Measurements from ENCODE around the gene CAGE1. TPM values are rescaled to one million over a fixed set of nuclear protein-coding genes. Genes with fewer than 3 reads are reported as not detected.
"Not testable (repeated sequence)": the region's sequence is repeated elsewhere in the genome, so short reads cannot be mapped to it uniquely, and the experiment has no call there.

Gene CAGE1
- total RNA-seq, 2 experiments from 2014 or later: 0.10 TPM

GRCh38 chr6:7378740-7379139 lies 10.8 kb downstream of the CAGE1 start:
- H3K27me3 Mint-ChIP-seq: no peaks in the 10 kb centered on the region
- H3K36me3 Mint-ChIP-seq: no peaks in the 10 kb centered on the region
- H3K27ac Mint-ChIP-seq: no peak overlapping the region
- no peak for DNase-seq
- H3K4me1 Mint-ChIP-seq: peaks cover 3% of the 10 kb centered on the region
- H3K9me3 Mint-ChIP-seq: no peaks in the 10 kb centered on the region
- H3K4me3 Mint-ChIP-seq: no peak overlapping the region

GRCh38 chr6:7377961-7378360 lies 11.6 kb downstream of the CAGE1 start:
- no peaks in the 10 kb centered on the region for H3K27me3 Mint-ChIP-seq
- H3K4me3 Mint-ChIP-seq: no peak overlapping the region
- H3K36me3 Mint-ChIP-seq: no peaks in the 10 kb centered on the region
- no peak for DNase-seq
- peaks cover 5% of the 10 kb centered on the region for H3K4me1 Mint-ChIP-seq
- H3K9me3 Mint-ChIP-seq: no peaks in the 10 kb centered on the region
- H3K27ac Mint-ChIP-seq: no peak overlapping the region

DNA sequence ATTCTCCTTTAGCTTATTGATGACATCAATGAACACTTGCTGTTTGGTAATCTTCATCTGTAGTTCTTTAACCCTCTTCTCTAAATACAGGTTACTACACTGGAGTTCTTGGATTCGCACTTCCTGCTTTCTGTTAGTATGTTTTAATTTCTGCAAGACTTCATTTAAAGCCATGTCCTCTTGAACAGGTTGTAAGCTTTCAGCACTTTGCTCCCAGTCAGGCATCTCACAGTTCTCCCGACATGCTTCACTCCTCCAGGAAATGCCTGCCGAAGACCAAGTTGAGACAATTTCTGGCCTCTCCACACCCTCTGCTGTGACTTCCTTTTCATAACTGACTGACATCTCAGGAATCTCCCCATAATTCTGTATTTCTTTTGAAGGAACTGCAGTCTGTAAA lies 15.8 kb downstream of the CAGE1 start:
- H3K27me3 Mint-ChIP-seq: no peaks in the 10 kb centered on the region
- H3K4me3 Mint-ChIP-seq: no peak overlapping the region
- no peak for DNase-seq
- H3K4me1 Mint-ChIP-seq: peaks cover 5% of the 10 kb centered on the region
- H3K9me3 Mint-ChIP-seq: no peaks in the 10 kb centered on the region
- no peaks in the 10 kb centered on the region for H3K36me3 Mint-ChIP-seq
- no peak overlapping the region for H3K27ac Mint-ChIP-seq

GRCh38 chr6:7367408-7367807 lies 22.1 kb downstream of the CAGE1 start:
- DNase-seq: no peak
- no peaks in the 10 kb centered on the region for H3K4me1 Mint-ChIP-seq
- no peaks in the 10 kb centered on the region for H3K36me3 Mint-ChIP-seq
- no peaks in the 10 kb centered on the region for H3K27me3 Mint-ChIP-seq
- H3K9me3 Mint-ChIP-seq: no peaks in the 10 kb centered on the region
- no peak overlapping the region for H3K27ac Mint-ChIP-seq
- H3K4me3 Mint-ChIP-seq: no peak overlapping the region

- H3K27me3 Mint-ChIP-seq: peaks cover 18% of the 10 kb centered on the region
- not testable (repeated sequence) for H3K9me3 Mint-ChIP-seq, H3K36me3 Mint-ChIP-seq
Observed at GRCh38 chr6:7351916-7352315, 37.6 kb downstream of the CAGE1 start.

DNA sequence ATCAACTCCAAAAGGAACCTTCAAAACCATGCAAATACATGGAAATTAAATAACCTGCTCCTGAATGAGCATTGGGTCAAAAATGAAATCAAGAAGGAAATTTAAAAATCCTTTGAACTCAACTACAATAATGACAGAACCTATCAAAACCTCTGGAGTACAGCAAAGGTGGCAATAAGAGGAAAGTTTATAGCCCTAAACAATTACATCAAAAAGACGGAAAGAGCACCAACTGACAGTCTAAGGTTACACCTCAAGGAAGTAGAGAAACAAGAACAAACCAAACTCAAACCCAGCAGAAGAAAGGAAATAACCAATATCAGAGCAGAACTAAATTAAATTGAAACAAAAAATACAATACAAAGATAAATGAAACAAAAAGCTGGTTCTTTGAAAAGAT lies 39.0 kb downstream of the CAGE1 start:
- not testable (repeated sequence) for H3K9me3 Mint-ChIP-seq, H3K36me3 Mint-ChIP-seq, DNase-seq, H3K4me3 Mint-ChIP-seq, H3K4me1 Mint-ChIP-seq, H3K27ac Mint-ChIP-seq
- H3K27me3 Mint-ChIP-seq: peaks cover 18% of the 10 kb centered on the region

More at GRCh38 chr6:7351916-7352315, 37.6 kb downstream of the CAGE1 start:
- H3K4me3 Mint-ChIP-seq, DNase-seq, H3K4me1 Mint-ChIP-seq, H3K27ac Mint-ChIP-seq: not testable (repeated sequence)

GRCh38 chr6:7347551-7347997 lies 42.0 kb downstream of the CAGE1 start:
- not testable (repeated sequence) for H3K9me3 Mint-ChIP-seq, DNase-seq, H3K27ac Mint-ChIP-seq, H3K4me1 Mint-ChIP-seq, H3K36me3 Mint-ChIP-seq, H3K4me3 Mint-ChIP-seq
- H3K27me3 Mint-ChIP-seq: peaks cover 18% of the 10 kb centered on the region

DNA sequence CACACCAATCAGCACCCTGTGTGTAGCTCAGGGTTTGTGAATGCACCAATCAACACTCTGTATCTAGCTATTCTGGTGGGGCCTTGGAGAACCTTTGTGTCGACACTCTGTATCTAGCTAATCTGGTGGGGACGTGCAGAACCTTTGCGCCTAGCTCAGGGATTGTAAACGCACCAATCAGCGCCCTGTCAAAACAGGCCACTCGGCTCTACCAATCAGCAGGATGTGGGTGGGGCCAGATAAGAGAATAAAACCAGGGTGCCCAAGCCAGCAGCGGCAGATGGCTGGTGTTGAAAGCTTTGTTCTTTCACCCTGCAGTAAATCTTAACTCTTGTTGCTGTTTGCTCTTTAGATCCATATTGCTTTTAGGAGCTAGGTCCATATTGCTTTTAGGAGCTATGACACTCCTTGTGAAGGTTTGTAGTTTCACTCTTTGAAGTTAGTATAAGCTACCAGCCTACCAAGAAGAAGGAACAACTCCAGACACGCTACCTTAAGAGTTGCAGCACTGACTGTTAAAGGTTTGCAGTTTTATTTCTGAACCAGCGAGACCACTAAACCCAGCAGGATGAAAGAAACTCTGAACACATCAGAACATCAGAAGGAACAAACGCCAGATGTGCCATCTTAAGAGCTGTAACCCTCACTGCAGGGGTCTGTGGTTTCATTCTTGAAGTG lies 44.6 kb downstream of the CAGE1 start:
- not testable (repeated sequence) for H3K4me3 Mint-ChIP-seq, H3K4me1 Mint-ChIP-seq, DNase-seq, H3K9me3 Mint-ChIP-seq, H3K36me3 Mint-ChIP-seq, H3K27ac Mint-ChIP-seq
- peaks cover 14% of the 10 kb centered on the region for H3K27me3 Mint-ChIP-seq

DNA sequence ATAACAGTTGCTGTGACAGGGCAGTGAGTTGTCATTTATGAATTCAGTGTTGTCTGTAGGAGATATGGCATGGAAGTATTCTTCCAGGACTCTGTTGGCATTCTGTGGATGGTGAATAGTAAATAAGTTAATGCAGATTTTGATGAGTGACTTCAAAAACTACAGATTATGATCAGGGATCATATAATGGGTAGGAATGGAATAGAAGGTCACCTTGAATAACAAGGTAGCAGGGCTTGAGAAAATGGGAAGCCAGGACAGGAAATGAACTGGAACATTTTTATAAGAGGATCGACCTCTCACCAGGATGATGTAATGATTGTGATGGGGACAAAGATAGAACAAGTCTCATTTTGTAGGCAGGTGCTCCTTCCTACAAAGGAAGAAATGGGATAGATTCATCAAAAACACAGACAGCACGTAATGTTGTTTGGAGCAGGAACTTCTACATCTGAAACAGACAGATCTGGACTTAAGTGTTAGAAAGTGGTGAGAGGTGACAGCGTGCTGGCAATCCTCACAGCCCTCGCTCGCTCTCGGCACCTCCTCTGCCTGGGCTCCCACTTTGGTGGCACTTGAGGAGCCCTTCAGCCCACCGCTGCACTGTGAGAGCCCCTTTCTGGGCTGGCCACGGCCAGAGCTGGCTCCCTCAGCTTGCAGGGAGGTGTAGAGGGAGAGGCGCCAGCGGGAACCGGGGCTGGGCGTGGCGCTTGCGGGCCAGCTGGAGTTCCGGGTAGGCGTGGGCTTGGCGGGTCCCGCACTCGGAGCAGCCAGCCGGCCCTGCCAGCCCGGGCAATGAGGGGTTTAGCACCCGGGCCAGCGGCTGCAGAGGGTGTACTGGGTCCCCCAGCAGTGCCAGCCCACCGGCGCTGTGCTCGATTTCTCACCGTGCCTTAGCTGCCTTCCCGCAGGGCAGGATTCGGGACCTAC lies 45.7 kb downstream of the CAGE1 start:
- no peaks in the 10 kb centered on the region for H3K36me3 Mint-ChIP-seq
- no peak overlapping the region for H3K4me3 Mint-ChIP-seq
- H3K27ac Mint-ChIP-seq: no peak overlapping the region
- DNase-seq: no peak
- peaks cover 1% of the 10 kb centered on the region for H3K4me1 Mint-ChIP-seq
- H3K9me3 Mint-ChIP-seq: no peaks in the 10 kb centered on the region
- peaks cover 14% of the 10 kb centered on the region for H3K27me3 Mint-ChIP-seq

DNA sequence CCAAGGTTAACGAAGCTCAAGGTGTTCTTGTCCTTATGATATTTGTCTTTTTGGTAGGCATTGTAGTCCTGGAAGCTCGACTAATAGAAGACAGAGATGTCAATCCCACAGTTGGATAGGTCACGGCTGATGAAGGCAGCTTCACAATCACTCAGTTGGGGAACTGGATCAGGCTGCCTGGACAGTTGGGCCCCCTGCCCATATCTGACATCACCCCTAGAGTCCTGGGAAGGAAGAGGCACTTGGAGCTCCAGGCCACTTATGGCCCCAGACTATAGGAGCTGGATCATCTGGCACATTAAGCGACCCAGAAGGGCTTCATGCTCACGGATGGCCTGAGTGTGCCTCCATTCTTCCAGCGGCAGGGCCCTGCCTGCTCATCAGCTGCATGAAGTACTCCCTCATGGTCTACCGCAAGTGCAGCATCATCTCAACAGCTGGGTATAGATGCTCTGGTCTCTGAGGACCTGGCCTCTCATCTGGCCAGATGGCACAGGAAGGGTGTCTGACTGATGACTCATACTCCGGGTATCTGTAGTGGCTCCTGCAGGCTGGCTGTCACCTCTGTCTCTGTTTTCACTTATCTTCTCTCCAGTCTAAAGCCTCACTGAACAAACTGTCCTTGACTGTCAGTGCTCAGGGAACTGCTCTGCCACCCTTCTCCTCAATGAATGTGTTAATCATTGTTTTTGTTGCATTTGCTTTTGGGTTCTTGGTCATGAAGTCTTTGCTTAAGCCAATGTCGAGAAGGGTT lies 47.4 kb downstream of the CAGE1 start:
- Mint-ChIP-seq H3K4me1 (peaks cover 1% of the 10 kb centered on the region), H3K4me3 (no peak overlapping the region), H3K36me3 (no peaks in the 10 kb centered on the region), H3K27ac (no peak overlapping the region), H3K9me3 (no peaks in the 10 kb centered on the region), H3K27me3 (peaks cover 5% of the 10 kb centered on the region)
- DNase-seq: no peak

DNA sequence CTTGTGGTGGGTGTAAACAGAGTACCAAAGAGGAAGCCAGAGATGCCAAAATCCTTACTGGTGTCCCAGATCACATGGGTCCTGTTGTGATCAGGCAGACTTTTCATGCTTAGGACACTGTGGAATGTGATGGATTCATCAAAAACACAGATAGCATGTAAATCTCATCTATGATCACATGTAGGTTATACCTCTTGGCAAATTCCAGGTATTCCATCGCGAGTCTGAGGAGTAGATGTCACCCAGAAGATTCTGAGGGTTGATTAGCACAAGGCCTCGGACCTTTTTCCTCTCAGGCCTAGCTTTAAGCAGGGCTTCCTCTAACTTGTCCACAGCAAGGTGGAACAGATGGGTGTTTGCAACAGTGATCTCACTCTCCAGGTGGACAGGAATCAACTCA lies 48.3 kb downstream of the CAGE1 start:
- Mint-ChIP-seq H3K36me3 (no peaks in the 10 kb centered on the region), H3K27me3 (peaks cover 5% of the 10 kb centered on the region), H3K27ac (no peak overlapping the region), H3K4me1 (peaks cover 1% of the 10 kb centered on the region), H3K9me3 (no peaks in the 10 kb centered on the region), H3K4me3 (no peak overlapping the region)
- no peak for DNase-seq

DNA sequence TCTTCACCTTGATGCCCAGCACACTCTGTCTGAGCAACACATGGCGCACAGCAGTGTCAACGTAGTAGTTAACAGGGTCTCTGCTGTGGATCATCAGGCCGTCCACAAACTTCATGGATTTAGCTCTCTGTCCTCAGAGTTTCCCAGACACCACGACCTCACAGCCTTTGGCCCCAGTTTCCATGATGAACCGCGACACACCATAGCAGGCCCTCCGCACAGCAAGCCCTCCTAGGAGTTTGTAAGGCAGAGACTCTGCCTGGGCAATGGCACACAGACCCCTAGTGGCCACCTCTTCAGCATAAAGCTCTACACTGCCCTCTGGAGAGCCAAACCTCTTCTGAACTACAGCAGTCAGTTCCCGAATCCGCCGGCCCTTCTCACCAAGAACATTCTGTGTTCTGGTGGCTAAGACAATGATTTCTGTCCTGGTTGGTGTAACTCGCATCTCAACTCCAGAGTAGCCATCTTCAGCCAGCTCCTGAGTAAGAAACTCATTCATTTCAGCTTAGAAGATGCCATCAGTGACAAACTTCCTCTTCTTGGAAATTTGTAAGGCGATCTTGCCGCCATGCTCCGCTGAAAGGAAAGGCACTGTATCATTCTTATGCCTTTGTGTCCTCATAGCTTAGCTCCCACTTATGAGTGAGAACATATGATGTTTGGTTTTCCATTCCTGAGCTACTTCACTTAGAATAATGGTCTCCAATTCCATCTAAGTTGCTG lies 50.4 kb downstream of the CAGE1 start:
- not testable (repeated sequence) for H3K27ac Mint-ChIP-seq, H3K9me3 Mint-ChIP-seq, H3K27me3 Mint-ChIP-seq, H3K4me1 Mint-ChIP-seq, H3K36me3 Mint-ChIP-seq, DNase-seq, H3K4me3 Mint-ChIP-seq

GRCh38 chr6:7338031-7338430 lies 51.5 kb downstream of the CAGE1 start:
- Mint-ChIP-seq H3K27ac (no peak overlapping the region), H3K27me3 (peaks cover 5% of the 10 kb centered on the region), H3K4me3 (no peak overlapping the region), H3K9me3 (no peaks in the 10 kb centered on the region), H3K4me1 (no peaks in the 10 kb centered on the region), H3K36me3 (no peaks in the 10 kb centered on the region)
- DNase-seq: no peak

DNA sequence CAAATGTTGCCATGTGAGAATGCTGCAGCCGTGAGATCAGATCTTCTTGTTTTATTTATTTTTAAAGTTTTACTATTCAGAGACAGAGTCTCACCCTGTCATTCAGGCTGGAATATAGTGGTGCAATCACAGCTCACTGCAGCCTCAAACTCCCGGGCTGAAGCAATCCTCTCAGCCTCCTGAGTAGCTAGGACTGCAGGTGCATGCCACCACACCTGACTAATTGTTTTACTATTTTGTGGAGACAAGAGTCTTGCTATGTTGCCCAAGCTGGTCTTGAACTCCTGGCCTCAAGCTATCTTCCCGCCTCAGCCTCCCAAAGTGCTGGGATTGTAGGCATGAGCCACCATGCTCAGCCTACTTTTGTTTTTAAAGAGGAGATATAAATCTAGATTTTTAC lies 54.0 kb downstream of the CAGE1 start:
- H3K27me3 Mint-ChIP-seq: peaks cover 5% of the 10 kb centered on the region
- no peak for DNase-seq

DNA sequence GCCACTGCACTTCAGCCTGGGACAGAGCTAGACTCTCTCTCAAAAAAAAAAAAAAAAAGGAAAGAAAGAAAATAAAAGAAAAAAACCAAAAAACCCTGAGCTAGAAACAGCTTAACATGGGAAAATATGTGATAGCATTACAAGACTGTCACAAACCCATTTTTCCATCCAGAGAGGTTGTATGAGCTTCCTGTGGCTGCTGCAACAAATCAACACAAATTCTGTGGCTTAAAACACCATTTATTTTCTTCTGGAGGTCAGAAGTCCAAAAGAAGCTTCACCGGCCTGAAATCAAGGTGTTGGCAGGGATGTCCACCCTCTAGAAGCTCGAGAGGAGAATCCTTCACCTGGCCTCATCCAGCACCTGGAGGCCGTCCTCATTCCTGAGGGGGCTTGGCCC lies 54.9 kb downstream of the CAGE1 start:
- Mint-ChIP-seq H3K27me3 (peaks cover under 1% of the 10 kb centered on the region), H3K4me1 (no peaks in the 10 kb centered on the region), H3K27ac (no peak overlapping the region), H3K36me3 (no peaks in the 10 kb centered on the region), H3K4me3 (no peak overlapping the region), H3K9me3 (no peaks in the 10 kb centered on the region)
- no peak for DNase-seq

More for the DNA sequence above, 54.0 kb downstream of the CAGE1 start:
- Mint-ChIP-seq H3K4me3 (no peak overlapping the region), H3K36me3 (no peaks in the 10 kb centered on the region), H3K27ac (no peak overlapping the region), H3K4me1 (no peaks in the 10 kb centered on the region), H3K9me3 (no peaks in the 10 kb centered on the region)
